HG02642 (cell line): ENCODE measurements around the gene KLHL40.

Source experiments
- ATAC-seq: cut with Tn5 transposase; IDR thresholded peaks from one replicate; pipeline ENCODE4 v1.9.1; 2021; ENCODE audit warnings: mild to moderate bottlenecking; ENCODE audit not compliant: unreplicated experiment, poor library complexity

Gene KLHL40

DNA sequence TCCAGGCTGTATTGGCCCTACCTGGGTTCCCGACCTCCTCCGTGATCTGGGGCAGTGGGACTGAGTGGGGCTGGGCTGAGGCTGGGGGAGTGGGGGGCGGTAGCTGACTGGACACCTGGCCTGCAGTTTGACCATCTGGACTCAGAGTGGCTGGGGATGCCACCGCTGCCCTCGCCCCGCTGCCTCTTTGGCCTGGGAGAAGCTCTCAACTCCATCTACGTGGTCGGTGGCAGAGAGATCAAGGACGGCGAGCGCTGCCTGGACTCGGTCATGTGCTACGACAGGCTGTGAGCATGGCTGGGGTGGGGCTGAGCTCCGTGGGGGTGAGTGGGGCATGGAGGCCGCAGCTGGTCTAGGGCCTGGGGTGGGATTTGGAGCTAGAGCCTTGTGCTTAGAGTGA, 2.7 kb downstream of the KLHL40 start:
- no peak for ATAC-seq

DNA sequence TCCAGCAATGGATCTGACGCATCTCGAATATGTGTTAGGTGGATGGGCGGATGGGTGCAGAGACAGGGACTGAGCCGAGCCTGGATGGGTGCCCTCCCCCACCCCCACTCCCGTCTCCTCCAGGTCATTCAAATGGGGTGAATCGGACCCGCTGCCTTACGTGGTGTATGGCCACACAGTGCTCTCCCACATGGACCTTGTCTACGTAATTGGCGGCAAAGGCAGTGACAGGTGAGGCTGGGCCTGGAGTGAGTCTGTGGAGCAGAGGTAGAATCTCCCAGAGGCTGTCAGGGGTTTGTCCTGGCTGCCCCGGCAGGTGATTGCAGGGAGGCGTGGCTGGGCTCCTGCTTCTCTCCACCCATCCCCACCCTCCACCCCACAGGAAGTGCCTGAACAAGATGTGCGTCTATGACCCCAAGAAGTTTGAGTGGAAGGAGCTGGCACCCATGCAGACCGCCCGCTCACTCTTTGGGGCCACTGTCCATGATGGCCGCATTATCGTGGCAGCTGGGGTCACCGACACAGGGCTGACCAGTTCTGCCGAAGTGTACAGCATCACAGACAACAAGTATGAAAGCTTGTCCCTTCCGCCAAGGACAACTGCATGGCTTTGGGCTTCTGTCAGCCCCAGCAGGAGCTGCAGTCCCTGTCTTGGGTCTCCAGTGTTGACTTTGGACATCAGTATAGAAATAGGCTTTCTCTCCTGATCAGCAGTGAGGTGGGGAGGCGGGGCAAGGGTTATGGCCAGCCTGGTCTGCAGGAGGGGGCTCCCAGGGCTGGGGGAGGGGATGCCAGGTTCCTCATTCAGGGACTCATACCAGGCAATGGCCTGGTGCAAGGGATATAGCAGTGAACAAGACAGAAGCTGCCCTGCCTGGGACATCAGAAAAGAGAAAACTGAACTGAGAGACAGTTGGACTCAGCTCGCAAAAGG, 3.4 kb downstream of the KLHL40 start:
- ATAC-seq, result no peak

DNA sequence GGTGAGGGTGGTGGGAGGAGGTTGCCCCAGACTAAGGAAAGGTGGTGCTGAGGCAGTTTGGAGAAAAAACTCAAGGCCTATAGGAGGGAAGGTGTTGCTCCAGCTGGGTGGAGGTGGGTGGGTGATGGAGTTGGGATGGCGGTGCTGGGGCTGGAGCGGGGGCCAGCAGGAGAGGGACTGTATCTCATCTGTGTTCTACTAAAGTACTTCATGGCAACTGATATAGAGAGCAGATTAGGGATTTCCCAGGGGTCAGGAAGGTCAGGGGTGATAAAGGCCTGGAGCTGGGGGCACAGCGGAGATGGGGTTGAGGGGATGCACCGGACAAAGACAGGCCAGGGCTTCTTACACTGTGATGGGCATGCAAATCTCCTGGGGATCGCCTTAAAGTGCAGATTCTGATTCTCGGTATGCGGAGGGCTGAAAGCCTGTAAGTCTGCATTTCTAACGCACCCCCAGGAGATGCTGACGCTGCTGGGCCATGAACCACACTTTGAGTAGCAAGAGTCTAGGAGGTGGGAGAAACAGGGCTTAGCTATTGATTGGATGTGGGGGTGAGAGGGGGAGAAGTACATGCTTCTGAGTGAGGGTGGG, 4.2 kb downstream of the KLHL40 start:
- no peak for ATAC-seq

DNA sequence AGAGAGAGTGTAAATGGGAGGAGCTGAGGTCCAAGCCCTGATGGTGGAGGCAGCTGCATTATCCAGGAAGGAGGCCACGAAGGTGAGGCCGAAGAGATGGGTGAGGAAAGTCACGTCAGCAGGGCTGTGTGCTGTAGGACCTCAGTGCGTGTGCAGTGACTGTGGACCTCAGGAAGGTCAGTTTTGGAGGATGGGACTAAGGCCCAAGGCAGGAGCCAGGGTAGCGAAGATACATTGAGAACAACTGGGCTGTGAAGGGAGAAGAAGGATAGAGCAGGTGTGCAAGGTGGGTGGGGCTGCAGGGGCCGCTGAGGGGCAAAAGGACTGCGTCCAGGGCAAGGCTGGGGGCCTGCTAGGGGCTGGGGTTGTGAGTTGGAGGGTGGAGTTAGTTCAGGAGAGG, 4.9 kb downstream of the KLHL40 start:
- ATAC-seq, result no peak

DNA sequence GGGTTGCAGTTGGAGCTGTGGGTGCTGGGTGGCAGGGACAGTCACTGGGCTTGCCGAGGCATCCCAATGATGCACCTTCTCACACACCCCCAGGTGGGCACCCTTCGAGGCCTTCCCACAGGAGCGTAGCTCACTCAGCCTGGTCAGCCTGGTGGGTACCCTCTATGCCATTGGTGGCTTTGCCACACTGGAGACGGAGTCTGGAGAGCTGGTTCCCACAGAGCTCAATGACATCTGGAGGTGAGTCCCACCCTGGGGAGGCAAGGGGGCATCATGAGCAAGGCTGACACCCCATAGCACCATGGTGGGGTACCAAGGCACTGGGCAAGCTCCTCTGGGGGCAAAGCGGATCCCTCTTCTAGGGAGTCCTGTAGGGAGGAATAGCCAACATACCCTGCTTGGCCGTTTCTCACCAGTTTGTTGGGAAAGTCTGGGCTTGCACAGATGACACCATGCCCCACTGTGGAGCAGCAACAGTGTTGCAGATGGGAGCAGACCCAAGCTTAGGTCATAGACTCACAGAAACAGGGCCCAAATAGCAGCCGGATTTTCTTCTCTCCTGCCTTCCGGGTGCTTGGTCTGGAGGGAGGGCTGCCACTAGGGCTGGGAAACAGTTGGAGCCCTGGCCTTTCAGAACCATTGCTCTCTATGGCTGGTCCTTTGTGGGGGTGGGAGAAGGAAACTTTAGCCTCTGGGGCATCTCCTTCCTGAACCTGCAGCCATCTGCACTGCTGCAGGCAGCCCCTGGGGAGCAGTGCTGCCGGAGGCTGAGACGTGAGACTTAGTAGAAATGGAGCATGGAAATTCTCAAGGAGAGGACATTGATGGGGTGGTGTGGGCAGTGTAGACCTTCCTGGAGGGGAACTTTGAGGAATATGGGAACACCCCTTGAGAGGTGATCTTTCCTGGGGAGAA, 5.7 kb downstream of the KLHL40 start:
- ATAC-seq, result no peak

DNA sequence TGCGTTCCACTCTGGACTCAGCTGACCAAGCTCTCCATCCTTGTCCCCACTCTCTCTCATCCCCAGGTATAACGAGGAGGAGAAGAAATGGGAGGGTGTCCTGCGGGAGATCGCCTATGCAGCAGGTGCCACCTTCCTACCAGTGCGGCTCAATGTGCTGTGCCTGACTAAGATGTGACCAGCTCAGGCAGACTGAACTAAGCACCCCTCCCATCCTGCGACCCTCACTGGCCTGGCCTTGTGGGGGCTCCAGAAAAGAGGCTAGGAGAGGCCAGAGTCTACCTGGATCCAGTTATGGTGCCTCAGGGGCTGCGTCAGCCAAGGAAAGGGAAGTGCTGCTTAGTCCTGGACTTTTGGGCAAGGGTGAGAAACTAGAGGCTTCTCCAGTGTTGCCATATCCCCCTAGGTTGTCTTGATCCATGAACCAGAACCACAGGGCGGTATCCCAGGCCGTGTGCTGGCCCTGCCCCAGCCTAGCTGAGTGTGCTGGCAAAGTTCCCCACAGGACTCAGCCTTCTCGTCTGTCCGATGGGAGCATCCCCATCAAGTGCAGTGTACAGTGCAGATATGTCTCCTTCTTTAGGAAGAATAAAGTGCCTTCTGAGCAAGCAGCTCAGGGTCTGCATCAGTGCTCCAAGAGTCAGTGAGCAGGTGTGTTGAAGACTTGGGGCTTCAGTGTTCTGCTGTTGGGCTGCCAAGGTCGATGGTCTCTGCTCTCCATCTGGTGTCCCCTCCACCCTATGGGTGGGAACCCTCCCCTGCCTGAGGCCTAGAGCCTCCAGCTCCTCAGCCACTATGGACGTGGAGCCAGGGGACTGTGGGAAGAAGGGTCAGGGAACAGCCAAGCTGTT, 6.7 kb downstream of the KLHL40 start:
- ATAC-seq, result no peak

DNA sequence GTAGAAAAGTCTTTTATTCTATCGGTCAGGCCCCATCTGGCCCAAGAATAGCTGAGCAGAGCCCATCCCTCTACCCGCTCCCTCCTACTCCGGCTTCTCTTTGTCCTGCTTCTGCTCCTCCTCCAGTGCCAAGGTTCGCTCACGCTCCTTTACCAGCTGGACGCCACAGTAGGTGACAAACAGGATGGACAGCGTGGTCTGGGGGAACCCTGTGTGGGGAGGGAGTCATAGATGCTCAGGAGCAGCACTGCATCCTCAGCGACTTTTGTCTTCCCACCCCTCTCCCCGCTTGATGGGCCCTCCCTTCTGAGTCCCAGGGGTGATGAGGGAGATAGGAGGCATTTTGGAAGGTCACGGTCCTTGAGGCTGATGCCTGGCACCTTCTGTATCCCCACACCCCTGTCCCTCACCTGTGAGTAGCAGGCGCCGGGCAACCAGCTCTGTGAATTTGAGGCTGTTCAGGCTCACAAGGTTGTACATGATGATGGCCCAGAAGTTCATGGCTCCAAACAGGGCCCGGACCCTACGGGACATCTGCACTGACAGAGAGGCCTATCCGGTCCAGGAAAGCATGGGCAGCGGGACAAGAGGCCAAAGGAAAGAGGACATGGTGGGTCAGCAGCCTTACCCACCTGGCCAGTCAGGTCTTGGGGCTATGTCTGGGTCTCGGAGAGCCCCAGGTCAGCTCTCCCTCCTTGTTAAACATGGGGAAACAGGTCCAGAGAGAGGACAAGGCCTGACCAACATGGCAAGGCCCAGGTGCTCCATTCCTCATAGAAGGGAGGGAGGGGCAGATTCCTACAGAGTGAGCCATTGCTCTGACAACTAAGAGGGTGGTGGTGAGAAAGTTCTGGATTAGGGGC, 7.6 kb downstream of the KLHL40 start:
- ATAC-seq, result no peak

DNA sequence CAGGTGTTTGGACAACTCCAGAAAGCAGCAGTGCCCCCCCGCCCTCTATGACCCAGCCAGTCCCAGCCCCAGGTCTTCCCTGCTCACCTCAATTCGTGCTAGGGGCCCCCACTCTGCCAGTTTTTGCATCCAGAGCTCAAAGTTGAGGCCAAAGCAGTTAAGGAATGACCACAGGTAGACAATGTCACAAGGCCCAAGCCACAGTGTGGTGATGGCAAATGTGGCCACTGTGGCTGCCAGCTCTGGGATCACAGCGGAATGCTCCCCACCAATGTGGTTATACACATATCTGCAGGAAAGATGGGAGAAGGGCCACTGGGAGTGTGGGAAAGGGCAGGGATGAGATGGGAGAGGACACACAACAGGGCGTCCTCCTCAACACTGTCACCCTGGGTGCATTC, 8.2 kb downstream of the KLHL40 start:
- ATAC-seq, result no peak

DNA sequence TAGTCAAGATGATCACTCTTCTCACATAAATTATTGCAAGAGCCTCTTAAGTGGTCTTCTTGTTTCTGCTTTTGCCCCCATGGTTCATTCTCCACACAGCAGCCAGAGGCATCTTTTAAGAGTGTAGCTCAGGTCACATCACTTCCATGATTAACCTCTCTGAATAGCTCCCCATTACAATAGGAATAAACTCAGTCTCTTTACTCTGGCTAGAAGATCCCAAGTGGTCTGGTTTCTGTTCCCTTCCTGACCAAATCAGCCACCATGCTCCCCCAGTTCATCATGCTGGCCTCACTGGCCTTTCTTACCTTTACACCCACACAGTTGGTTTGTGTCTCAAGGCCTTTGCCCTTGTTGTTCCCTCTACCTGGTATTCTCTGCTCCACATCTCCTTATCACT, 9.0 kb downstream of the KLHL40 start:
- no peak for ATAC-seq

DNA sequence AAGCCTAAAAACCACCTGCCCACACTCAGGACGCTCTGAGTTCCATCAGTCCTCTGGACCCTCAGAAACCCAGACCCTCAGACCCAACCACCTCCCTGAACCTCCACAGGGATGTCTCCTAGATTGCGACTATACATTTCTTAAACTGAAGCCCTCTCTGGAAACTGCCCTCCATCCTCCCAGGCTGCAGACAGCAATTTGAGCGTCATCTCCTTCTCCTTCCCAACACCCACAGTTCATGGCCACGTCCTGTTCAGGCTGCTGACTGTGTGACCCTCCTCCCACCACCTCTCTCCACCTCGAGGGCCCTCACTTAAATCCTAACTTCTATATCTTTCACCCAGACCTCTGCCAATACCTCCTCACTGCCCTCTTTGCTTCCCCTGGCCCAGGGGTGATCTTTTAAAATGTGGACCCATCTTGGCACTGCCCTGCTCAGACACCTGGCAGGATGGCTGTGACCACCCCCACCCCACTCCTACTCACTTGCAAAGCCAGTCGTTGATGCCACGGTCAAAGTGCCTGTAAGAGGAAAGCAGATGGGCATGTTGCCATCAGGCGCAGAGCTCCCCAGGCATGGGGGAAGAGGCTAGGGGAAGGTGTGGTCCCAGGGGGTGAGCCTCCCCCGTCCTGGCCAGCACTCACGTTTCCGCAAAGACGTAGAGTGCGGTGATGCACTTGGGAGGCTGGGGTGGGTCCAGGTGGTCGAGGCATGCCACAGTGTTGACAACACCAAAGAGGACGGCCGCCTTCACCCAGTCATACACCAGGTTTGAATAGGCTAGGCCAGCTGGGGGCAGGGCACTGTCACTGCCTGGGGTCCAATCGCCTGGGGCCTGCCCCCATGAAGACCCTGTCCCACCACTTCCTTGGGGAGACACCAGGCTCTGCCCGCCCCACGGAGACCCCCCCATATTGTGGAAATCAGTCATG, 11.3 kb downstream of the KLHL40 start:
- no peak for ATAC-seq

DNA sequence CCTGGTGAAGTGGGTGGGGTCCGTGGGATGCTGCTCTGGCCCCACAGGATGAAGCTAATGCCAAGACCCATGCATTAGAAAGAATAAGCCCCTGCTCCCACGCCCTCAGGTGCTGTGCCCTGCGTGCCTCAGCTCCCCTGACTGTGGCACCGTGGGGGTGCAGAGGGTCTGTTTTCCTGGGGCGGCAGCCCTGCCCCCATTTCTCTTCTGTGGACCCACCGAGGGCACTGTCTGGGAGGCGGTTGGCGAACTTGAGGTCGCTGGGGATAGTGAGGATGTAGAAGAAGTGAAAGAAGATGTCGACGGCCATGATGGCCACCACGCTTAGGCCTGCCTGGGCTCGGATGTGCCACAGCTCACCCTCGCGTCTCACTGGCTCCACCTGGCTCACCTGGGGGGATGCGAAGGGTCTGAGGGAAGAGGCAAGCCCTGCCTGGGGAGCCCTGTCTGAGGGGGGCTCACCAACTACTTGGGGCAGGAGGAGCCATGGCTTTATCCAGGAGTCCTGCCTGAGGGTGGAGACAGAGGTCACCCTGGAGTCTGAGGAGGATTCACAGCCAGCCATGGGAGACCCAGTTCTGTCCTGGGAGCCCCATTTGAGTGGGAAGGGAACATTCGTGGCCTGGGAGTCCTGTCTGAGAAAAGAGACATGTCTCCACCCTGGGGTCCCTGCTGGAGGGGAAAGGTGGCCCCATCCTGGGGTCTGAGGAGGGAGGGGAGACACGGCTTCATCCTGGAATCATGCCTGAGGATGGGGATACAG, 12.1 kb downstream of the KLHL40 start:
- no peak for ATAC-seq

DNA sequence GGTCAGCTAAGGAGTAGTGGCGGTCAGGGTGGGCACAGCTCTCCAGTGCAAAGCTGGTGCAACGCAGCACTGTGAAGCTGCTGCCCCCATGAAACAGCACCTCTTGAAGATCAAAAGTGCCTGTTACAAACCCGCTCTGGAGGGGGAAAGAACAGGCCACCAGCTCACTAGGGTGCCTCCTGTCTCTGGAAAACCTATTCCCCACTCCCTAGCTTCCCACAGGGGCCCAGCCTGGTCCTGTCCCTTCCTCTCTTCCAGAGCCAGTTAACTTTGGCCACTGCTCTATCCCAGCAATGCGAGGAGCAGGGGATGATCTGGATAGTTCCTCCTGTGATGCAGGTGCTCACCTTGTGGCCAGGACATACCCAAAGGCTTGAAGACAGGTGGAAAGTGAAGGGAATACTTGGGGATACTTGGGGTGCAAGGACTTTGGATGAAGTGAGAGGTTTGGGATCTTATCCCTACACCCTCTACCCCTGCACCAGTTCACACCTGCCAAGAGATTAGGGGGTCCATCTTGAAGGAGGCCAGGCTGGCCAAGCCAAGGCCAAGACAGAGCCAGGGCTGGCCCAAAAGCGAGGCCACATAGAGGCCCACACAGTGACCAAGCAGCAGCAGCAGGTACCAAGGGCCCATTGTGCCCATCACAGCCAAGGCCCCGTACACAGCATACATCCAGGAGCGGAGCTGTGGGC, 13.0 kb downstream of the KLHL40 start:
- ATAC-seq, result no peak

DNA sequence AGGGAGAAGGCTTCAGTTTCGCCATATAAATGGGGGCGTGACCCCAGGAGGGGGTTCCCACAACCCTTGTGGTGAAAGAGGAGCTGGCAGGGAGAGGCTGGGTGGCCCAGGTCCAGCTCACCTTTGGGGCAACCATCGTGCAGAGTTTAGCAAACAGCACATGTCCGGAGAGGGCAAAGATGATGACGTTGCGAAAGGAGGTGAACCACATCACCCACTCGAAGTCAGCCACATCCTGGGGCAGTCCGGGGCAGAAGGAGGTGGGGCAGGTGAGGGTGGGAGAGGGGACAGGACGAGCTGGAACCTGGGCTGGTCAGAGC, 13.5 kb downstream of the KLHL40 start:
- no peak for ATAC-seq

DNA sequence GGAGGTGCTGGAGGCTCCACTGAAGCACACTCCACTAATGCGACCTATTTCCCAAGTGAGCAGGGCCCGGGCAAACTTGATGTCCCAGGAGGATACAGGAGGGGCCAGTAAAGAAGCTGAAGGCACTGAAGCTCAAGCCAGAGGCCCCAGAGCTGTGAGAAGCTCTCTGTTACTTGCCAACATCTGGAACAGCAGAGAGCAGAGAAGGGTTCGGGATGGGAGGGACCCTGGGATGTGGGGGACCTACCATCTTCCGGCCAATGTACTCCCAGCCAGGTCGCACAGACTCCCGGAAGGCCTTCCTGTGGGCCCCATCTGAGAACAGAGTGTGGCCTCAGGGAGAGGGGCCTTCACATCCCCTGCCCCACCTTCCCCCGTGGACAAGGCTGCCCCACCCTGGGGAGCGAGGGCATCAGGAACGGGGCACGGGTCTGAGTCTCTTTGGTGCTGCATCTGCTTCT, 14.2 kb downstream of the KLHL40 start:
- ATAC-seq, result no peak

DNA sequence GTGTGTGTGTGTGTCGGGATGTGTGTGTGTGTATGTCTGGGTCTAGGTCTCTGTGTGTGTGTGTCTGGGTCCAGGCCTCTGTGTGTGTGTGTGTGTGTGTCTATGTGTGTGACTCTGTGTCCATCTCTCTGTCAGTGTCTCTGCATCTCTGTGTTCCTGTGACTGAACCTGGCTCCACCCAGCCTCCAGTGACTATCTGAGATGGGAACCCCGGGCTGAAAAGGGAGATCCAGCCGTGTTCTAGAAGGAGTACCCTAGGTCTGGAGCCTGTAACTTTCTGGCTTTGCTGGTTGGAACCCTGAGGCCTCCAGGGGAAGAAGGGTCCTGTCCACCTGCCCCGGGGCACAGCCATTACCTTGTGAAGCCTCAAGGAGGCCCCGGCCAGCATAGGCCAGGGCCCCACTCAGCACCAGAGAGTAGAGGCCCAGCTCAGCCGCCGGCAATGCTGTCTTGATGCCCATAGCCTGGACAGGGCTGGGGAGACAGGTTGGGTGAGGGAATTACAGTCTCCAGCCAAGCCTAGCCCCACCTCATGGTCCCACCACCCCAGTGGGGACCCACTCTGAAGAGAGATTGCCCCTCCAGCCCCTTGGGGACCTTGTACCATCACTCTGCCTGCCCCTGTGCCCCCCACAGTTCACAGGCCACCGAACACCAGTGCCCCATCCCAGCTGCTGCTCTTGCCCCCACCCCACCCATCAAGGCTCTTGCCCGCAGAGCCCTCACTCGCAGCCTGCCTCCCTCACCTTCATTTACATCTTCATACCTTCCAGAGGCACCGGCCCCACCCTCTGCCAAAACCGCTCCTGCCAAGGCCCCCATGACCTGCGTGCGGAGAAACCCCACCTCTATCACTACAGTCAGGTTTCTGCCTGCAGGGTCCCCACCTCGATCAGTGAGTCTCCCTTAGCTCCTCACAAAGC, 15.3 kb downstream of the KLHL40 start:
- ATAC-seq, result no peak
